ENCODE data around the gene STX2.
"Not testable (repeated sequence)": the region's sequence is repeated elsewhere in the genome, so short reads cannot be mapped to it uniquely, and the experiment has no call there.

Gene STX2

DNA sequence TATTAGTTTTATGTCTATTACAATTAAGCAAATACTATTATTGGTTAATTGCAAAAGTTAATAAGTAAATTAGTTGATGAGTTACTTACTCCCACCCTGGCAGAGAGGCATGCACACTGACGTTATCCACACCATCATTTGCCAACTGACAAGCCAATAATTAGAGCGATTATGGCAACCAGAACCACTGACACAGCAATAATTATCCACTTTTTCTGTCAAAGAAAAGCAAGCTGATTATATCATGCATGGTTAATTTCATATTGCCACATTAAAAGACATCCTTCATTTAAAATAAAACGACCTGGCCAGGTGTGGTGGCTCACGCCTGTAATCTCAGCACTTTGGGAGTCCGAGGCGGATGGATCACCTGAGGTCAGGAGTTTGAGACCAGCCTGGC is 43.1 kb downstream of the STX2 start:
- no peak for DNase-seq

DNA sequence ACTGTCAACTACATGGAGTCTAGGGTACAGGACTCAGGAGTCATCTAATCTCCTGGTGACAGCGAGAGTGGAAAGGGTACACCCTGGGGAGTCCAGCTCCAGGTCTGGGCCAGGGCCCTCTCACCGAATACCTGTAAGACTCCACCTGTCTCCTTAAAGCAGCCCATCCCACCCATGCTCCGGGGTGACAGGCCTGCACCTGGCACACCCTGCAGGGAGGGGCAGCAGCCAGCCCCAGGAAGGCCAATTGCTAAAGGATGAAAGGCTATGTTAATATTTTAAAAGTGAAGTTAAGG is 45.5 kb downstream of the STX2 start:
- DNase-seq = no peak

DNA sequence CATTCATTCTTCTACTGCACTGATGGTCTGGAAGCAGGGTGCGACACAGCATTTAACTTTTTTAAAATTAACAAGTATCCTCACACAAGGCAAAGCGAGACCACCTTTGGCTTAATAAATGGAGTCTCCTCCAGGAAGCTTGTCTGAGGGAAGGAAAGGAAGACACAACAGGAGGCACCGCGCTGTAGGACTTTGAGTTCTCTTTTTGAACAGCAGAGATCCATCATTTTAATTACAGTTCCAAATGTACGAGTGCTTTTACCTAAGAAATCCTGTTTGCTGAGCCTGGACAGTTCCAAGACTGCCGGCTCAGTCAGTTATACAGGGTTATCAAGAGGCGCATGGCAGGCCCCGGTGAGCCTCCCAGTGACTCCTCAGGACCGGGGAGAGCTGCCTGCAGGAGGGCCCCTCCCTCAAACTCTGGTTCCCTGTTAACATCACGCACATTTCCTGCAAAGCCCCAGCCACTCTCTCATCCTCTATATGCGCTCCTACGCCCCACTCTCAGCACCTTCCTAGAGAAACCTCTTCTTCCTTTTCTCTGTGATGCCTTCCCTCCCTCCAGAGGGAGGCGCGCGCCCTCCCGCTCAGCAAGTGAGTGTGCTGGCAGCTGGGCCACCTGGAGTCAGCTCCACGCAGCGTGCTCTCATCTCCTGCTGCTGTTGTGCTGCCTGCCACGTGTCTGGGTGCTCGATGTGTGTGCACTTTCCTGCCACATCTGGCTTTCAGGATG is 46.1 kb downstream of the STX2 start:
- DNase-seq = no peak

DNA sequence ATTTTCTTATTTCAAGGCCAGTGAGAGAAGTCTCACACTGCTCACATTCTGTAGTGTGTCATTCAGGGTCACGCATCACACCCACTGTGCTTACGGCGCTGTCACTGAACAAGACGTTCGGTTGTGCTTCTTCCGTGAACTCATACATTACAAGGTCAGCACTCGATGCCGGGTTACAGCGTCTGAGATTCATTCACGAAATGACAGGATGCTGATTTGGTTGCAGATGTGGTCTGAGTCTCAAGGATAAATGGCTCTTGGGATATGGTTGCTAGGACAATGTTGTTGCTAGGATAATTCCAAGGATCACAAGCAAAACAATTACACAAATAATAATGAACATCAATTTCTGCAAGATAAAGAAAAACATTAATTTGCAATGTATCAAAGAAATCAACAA is 47.4 kb downstream of the STX2 start:
- no peak for DNase-seq

DNA sequence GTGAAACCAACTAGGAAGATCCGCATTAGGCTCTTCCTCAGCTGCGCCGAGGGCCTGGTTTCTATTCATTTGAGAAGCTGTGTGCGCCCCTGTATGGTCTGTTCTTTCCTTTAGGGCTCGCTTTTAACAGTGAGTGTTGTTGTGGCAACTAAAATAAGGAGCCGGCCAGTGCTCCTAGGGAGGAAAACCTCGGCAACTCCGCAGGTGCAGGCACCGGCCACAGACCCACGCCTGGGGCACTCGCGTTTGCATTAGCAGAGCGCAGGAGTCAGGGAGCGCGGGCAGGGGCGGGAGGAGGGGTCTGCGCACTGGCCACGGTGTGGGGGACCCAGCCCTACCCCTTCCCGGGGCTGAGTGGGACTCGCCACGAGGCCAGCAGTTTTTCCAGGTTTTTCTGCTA is 50.5 kb downstream of the STX2 start:
- DNase-seq = no peak

DNA sequence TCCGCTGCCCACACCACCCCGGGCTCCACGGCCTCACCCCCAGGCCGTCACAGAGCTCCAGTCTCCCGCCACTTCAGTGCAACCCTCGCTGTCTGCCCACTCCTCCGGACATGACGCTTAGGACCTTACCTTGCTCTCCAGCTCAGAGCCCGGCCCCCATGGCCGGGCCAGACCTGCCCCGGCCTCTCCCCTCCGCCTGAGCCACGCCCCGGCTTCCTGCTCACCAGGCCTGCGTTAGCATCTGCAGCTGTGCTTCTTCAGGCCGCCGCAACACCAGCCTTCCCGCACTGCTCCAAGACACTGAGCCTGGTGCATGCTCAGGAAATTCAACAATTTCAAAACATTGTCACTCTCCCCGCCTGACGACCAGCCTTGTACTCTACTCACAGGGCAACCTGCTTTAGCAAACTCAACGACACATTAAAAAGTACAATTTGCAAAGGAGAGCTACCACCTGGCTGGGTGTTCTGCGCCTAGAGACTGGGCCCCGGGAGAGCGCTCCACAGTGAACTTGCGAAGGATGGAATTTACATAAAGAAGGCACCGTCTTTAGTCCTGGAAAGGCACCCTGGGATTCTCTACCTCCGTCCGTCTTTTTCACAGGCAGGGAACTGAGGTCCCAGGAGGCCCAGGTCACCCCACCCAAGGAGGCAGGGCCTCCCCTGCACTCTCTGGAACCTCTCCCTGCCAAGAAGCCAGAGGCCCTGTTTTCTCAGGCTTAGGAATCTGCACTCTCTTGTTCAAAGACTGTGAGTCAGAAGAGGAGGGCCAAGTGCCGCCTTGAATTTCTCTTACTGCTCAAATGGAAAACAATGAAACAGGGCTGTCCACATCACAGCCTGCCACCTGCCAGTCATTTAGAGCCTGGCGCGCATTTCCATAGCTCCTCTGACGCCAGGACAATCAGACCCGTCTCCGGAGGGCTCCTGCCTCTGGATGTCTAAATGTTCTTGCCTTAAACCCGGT is 51.3 kb downstream of the STX2 start:
- DNase-seq = peak; percentile 42

DNA sequence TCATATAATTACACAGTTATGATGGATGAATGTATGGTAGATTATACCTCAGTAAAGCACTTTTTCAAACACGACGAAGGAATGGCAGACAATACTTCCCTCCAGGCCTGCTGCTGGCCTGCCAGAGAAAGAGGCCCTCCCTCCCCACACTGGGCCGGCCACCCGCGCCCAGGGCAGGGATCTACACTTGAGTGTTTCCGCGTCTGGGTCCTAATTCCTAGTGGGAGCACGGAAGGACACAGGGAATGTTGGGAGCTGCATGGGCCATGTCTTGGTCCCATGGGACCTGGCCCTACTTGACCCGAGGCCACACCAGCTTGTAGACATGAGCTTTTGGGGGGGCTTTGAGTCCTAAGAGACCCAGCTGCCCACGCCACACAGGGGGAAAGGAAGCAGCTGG is 52.0 kb downstream of the STX2 start:
- DNase-seq = no peak

DNA sequence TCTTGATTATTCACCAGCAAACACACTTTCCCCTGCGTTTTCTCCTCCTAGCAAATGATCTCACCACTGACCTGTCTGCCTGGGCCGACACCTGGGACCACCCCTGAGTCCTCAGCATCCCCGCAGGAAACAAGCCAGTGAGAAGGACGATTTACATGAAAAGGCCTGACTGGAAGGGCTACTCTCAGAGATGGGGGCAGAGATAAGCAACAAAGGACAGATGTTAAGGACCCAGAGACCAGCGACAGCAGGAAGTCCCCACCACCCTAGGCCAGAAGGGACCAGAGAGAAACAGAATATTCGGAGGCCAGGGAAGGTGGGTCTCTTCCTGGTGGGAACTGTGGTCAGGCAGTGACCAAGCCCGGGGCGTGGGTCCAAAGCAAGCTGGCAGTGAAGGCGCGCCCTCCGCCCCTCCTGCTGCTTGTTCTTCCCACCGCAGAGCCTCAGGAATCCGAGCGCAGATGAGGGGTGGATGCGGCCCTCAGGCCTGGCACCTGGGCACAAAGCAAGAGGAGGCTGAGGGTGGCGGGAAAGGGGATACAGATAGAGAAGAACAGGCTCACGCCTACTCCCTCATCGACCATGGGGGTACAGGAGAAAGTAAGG is 55.8 kb downstream of the STX2 start:
- no peak for DNase-seq

DNA sequence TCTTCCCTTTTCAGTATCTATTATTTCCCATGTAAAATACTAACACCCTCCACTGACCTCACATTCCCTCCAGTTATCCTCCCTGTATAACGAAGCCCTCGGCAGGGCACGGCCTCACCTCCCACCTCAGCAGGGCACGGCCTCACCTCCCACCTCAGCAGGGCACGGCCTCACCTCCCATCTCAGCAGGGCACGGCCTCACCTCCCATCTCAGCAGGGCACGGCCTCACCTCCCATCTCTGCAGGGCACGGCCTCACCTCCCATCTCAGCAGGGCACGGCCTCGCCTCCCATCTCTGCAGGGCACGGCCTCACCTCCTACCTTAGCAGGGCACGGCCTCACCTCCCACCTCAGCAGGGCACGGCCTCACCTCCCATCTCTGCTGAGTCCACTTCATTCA is 56.8 kb downstream of the STX2 start:
- not testable (repeated sequence) for DNase-seq

DNA sequence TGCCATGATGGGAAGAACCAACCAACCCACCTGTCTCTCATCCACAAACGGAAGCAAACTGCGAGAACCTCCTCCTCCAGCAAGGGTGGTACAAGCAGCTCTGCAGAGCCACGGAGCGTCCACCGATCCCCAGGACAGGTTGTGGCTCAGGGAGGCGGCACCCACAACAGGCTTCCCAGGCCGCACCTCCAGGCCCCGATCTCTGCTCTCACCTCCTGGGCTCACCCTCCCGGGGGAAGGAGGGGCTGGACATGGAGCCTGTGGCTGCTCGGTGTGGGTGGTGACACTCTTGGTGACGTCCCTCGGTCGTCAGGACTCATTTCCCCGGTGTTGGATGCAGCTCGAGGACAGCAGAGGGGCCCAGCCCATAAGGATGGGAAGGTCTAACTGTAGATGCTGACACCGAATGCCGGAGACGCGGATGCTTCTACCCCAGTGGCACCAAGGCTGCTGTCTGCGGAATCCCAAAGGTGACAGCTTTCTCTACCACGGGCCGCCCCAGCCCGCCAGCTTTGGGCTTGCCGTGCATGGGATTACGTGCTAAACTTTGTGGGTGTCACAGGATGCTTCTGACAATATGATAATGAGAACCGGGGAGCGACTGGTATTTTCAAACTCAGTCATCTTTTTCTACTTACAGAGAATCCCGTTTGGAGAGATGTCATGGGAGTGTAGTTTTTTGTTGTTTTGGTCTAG is 58.0 kb downstream of the STX2 start:
- DNase-seq = no peak

DNA sequence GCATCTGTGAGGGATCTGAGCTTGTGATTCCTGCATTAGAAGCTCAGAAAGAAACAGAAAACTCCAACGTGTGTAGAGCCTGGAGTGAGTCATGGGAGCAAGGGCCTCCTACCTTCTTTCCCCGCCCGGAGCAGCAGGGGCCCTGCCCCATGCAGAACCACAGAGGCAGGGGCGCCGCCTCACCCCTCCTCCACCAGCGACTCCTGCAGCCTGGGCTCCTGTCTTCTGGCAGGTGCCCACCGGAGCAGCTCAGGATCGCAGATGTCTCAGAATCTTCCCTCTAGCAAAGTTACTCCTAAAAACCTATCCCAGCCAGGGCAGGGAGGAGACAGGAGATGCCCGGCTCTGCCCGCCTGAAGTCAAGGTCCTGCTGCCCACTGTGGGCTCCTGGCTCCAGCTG is 58.7 kb downstream of the STX2 start:
- no peak for DNase-seq

DNA sequence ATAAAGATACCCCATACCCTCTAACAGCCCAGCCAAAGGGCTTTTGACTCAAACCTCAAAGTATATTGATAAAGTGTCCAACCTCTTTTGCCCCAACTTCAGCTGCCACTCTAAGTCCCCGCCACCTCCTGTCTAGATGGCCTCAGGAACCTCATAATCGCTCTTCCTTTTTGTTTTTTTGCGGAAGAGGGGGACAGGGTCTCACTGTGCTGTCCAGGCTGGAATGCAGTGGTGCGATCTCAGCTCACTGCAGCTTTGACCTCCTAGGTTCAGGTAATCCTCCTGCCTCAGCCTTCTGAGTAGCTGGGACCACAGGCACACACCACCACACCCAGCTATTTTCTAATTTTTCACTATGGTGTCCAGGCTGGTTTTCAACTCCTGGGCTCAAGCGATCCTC is 60.3 kb downstream of the STX2 start:
- DNase-seq = no peak

DNA sequence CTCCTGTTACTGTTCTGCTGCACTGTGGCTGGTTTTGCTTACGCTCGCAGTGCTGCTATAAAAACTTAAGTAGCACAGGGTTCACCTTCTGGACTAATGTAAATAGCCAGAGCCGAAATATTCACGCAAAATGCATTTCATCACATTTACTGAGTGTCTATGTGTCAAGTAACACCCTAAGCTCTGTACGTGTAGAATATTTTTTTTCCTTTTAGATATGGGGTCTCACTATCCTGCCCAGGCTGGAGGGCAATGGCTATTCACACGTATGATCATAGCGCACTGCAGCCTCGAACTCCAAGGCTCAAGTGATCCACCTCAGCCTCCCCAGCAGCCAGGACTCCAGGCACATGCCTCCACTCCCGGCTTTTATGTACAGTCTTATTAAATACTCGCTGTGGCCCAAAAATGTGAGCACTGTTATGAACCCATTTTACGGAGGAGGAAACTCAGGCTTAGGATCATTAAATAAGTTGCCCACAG is 62.2 kb downstream of the STX2 start:
- no peak for DNase-seq

DNA sequence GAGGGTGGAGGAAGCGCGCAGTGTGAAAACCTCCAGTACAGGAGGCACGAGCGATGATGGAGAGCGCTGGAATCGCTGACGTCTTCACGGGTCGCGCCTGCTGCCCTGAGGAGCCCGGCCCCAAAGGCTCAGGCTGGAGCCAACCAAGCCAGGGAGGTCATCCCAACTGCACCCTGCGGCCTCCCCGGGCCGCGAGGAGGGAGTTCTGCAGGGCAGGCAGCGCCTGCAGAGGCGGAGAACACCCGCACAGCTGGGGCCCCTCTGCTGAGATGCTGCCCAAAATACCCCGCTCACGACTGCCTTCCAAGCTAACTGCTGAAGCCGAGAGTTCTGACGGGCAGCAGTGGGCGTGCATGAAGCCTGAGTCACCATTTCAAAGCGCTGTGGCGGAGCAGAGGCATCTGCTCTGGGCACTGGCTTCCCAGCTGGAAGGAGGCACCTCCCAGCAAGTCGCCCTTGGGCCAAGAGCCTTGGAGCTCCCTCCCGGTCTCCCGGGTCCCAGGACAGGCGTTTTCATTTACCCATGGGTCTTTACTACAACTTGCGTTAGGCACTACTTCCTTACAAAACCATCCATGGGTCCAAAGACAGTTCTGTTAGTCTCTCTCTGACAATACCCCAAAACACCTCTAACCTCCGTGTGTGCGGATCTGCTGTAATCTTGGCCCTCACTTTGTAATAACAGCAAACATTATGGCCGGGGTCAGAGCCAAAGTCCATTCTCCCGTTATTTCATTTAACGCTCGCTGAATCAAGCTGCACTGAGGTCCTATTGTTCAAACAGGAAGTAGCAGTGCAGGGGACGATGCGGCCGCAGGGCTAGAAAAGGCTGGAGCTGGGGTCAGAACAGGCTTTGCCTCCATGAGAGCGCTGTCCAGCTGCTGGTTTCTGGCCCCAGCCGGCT is 62.8 kb downstream of the STX2 start:
- peak; percentile 78 for DNase-seq

DNA sequence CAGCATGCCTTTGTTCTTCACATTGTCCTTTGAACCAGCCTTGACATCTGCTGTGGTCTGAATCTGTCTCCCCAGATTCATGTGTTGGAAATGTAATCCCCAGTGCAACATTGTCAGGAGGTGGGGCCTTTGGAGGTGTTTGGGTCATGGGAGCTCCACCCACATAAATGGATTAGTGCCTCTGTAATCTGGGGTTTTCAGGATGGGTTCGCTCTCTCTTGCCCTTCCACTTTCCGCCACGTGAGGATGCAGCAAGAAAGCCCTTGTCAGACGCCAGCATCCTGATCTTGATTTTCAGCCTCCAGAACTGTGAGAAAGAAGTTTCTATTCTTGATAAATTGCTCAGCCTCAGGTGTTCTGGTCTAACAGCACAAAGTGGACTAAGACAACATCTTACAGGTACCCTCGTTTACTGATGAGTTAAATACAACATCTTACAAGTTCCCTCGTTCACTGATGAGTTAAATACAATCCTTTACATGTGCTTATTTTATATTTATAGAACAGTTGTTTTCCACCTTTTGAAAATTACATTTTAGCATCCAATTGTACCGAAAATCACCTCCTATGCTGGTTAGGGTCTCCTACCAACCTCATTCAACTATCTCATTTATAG is 68.5 kb downstream of the STX2 start:
- no peak for DNase-seq

DNA sequence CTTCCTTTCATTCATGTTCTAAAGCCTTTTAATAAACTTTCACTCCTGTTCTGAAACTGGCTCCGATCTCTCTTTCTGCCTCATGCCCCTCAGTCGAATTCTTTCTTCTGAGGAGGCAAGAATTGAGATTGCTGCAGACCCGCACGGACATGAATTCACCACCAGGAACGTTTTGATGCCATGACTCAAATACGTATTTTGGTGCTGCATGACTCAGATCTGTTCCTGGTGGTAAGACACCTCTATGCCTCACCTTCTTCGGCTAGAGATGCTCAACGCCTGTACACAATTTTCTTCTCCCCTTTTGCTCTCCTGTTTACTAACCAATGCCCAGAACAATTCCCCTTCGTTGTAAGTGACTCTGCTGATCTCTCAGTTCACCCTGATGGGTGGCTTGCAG is 70.9 kb downstream of the STX2 start:
- no peak for DNase-seq

DNA sequence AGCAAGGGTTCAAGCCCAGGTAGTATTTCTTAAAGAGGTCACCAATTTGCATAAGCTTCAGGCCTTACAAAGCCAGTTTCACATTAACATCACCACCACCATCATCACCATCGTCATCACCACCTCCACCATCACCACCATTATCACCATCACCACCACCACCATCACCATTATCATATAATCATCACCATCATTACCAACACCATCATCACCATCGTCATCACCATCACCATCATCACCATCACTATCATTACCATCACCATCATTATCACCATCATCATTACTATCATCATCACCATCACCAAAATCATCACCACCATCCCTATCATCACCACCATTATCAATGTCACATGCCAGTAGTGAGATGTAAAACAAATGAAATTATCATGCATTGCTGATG is 72.6 kb downstream of the STX2 start:
- no peak for DNase-seq

DNA sequence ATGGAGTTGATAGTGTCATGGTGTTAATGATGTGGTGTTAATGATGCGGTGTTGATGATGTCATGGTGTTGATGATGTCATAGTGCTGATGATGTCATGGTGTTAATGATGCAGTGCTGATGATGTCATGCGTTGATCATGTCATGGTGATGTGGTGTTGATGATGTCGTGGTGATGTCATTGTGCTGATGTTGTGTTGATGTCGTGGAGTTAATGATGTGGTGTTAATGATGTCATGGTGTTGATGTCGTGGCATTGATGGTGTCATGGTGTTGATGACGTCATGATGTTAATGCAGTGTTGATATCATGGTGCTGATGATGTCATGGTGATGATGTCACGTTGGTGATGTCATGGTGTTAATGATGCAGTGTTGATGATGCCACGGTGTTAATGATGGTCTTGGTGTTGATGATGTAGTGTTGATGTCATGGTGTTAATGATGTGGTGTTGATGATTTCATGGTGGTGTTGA is 73.8 kb downstream of the STX2 start:
- peak; percentile 17 for DNase-seq

DNA sequence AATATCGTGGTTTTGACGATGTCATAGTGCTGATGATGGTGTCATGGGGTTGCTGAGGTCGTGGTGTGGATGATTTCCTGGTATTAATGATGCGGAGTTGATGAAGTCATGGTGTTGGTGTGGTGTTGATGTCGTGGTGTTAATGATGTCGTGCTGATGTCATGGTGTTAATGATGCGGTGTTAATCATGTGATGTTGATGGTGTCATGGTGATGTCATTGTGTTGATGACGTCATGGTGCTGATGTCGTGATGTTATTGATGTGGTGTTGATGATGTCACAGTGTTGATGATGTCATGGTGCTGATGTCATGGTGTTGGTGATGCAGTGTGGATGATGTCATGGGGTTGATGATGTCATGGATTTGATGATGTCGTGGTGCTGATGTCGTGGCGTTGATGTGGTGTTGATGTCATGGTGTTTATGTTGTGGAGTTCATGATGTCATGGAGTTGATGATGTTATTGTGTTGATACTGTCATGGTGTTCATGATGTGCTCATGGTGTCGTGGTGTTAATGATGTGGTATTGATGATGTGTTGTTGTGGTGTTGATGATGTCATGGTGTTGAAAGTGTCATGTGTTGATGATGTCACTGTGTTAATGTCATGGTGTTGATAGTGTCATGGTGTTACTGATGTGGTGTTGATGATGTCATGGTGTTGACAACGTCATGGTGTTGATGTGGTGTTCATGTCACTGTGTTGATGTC is 74.4 kb downstream of the STX2 start:
- peak; percentile 34 for DNase-seq

DNA sequence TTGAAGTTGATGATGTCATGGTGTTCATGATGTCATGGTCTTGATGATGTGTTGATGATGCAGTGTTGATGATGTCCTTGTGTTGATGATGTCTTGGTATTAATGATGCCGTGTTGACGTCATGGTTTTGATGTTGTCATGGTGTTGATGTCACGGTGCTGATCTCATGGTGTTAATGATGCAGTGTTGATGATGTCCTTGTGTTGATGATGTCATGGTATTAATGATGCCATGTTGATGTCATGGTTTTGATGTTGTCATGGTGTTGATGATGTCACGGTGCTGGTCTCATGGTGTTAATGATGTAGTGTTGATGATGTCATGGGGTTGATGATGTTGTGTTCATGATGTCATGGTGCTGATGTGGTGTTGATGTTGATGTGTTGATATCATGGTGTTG is 75.0 kb downstream of the STX2 start:
- DNase-seq = peak; percentile 11

DNA sequence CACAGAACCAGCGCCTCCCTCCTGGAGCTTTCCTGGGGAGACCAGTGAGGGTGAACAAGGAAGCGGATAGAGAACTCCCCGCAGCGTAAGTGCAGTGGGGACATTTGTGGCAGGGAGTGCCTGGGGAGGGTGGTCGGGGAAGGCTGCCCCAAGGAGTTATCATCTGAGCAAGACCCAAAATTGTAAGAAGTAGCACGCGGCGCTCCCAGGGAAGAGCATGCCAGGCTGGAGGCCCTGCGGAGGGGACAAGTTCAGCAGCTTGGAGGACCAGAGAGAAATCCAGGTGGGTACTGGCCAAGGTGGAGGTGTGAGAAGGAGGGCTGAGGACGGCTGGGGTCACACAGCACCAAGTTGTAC is 76.8 kb downstream of the STX2 start:
- no peak for DNase-seq

All from fibroblast of skin of right quadriceps (primary cell).